LNCAP (cell line): ENCODE data around the gene LAD1.

Source experiments
- CTCF ChIP-seq: fragments of 450-650 bp; IDR thresholded peaks from 2 replicates; pipeline ENCODE4 v1.5.1; 2017; ENCODE audit warnings: mild to moderate bottlenecking

The LAD1 gene

GRCh38 chr1:201361652-201362504 is 37.2 kb downstream of the LAD1 start:
- peak; percentile 97 for TF ChIP-seq CTCF

DNA sequence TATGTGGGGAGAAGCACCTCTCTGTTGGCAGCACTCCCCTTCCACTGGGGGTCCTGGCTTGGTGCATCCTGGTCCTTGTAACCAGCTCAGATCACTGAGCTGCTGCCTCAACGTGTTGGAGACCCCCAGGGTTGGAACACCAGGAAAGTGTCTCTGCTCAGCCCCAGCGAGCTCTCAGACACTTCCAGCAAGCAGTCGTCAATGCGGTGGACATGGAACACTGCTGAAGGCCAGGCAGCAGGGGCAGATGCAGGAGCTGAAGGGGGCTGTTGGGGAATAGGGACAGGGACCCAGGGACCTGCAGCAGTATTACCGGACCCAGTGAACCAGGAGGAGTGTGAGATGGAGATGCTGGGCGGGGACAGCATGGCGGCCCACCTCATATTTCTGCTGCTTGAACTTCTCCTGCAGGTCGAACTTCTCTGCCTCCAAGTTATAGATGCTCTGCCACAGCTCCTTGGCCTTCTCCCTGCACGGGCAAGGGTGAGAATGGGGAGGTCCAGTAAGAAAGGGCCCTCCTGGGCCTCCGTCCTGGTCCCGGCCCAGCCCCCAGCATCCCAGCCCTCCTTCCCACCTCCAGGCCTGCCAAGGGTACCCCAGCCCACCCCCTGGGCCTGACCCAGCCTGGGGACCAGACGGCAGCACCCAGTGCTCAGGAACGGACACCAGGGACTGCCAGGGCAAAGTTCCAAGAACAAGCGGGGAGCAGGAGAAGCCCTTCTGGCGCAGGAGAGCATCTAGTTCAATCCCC is 38.0 kb downstream of the LAD1 start:
- TF ChIP-seq CTCF = no peak

DNA sequence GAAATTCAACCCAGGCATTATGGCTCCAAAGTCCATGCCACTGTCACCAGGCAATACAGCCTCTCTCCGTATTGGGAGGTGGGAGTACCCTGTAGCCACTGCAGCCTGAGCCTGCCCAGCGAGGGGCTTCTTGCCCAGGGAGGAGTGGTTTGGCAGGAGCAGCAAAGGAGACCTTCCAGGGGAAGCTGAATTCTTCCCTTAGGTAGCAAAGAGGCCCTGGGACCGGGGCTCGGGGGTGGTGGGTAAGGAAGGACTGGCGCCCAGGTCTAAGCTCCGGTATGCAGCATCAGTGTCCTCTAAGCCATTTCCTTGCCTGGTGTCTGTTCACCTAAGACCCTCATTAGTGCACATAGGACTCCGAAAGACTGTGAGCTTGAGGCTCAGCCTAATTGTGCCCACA is 38.6 kb downstream of the LAD1 start:
- TF ChIP-seq CTCF = no peak

GRCh38 chr1:201359873-201360210 is 39.3 kb downstream of the LAD1 start:
- no peak for TF ChIP-seq CTCF

DNA sequence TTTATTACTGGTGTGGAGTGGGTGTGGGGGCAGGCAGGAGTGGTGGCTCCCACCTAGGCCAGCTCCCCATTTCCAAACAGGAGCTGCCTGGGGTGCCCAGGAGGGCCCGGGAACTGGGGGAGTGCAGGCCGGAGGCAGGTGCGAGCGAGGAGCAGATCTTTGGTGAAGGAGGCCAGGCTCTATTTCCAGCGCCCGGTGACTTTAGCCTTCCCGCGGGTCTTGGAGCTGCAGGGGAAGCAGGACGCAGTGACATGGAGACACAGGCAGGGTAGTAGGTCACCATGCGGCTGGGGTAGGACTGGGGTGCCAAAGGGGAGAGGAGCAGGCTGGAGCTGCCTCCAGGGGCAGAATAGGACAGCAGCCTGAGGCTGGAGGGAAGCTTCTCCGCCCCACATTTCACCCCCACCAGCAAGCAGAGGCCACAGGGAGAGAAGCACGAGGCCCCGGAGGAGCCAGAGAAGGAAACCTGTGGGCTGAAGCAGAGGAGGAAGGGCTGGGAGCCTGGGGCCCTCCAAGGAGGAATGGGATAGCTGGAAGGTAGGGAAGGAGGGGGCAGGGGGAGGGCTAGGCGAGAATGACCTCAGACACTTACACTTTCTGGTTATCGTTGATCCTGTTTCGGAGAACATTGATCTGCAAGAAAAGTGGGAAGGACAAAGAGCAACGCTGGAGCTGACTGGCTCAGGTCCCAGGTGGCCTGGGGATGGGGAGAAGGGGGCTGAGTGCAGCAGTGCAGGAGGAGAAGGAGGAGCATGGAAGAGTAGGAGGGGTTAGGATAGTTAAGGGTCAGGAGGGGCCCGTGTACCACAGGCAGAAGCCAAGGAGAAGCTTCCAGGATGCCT is 39.9 kb downstream of the LAD1 start:
- no peak for TF ChIP-seq CTCF

DNA sequence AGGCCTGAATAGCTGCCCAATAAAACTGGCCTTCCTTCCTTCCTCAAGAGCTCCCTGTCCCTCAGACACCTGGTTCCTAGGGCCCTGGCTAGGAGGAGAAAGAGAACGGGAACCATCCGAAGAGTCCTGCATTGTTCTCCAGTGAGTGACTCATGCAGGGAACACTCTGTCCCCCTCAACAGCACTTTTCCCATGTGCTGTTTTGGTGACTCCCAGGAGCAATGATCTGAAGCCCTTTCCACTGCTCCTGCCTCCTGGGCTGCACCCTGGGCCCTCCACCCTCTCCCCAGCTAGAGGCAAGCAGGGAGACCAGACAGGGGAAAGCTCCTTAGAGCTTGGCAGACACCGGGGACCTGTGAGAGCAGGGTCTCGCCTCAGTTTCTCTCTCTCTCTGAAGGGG is 40.5 kb downstream of the LAD1 start:
- no peak for TF ChIP-seq CTCF

GRCh38 chr1:201357636-201358348 is 41.3 kb downstream of the LAD1 start:
- TF ChIP-seq CTCF = no peak
